ENCODE results near the gene ACYP1. TPM values are rescaled to one million over a fixed set of nuclear protein-coding genes. Genes with fewer than 3 reads are reported as not detected.

The ACYP1 gene
- total and polyA plus RNA-seq, 9 of the 15 experiments (the other 6 are each of a cell fraction or from before 2014, with no cell fraction given), result 19.9 to 113 (median 52.3) TPM

DNA sequence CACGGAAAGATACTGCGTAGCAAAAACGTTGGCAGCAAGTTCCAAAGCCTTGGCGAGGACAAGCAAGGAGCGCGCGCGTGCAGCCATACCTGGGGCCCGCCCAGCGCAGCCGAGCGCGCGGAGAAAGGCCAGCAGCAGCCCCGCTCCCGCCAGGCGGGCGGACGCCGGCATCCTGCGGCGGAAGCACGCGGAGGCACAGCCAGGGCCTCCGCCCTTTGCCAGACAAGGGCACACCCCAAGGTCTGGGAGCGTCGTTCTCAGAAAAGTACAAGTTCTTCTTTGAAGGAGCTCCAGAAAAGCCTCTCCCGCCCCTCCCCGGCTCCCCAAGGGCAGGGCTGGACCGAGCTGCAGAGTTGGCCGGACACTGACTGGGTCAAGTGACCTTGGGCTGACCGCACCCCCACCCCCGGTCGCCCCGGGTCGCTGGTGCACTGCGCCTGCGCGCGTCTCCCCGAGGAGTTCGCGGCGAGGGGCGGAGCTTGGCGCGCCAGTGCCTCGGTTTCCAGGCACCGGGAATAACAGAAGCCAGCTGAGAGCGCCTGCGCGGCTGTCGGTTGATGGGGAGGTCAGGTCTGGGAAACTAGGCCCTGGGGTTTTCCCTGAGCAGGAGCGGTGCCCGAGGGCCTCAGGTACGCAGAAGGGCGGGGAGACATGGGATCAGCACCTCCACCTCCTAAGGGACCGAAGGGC, 5.4 kb upstream of the ACYP1 start, which contains the start of gene ZC2HC1C (continued):
- TF ChIP-seq, protein P1, sequence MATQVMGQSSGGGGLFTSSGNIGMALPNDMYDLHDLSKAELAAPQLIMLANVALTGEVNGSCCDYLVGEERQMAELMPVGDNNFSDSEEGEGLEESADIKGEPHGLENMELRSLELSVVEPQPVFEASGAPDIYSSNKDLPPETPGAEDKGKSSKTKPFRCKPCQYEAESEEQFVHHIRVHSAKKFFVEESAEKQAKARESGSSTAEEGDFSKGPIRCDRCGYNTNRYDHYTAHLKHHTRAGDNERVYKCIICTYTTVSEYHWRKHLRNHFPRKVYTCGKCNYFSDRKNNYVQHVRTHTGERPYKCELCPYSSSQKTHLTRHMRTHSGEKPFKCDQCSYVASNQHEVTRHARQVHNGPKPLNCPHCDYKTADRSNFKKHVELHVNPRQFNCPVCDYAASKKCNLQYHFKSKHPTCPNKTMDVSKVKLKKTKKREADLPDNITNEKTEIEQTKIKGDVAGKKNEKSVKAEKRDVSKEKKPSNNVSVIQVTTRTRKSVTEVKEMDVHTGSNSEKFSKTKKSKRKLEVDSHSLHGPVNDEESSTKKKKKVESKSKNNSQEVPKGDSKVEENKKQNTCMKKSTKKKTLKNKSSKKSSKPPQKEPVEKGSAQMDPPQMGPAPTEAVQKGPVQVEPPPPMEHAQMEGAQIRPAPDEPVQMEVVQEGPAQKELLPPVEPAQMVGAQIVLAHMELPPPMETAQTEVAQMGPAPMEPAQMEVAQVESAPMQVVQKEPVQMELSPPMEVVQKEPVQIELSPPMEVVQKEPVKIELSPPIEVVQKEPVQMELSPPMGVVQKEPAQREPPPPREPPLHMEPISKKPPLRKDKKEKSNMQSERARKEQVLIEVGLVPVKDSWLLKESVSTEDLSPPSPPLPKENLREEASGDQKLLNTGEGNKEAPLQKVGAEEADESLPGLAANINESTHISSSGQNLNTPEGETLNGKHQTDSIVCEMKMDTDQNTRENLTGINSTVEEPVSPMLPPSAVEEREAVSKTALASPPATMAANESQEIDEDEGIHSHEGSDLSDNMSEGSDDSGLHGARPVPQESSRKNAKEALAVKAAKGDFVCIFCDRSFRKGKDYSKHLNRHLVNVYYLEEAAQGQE (IDR thresholded peaks at IDR 0.05; ENCODE audit: borderline replicate concordance), result peak; percentile 19; the same call in 1 of the 2 replicates
- TF ChIP-seq, protein P1 (CRISPR knock-in tag; IDR thresholded peaks at IDR 0.05; ENCODE audit: low read depth), result no peak
- TF ChIP-seq ZNF436 (CRISPR knock-in tag; IDR thresholded peaks at IDR 0.05) (no peak), ETV5 (CRISPR knock-in tag; IDR thresholded peaks at IDR 0.05; ENCODE audit: low read depth) (peak; percentile 86), FOXK2 (conservative IDR thresholded peaks at IDR 0.05 in 1 of 2, IDR thresholded peaks at IDR 0.05 in 1 of 2; ENCODE audit: low read depth in 2 of 2) (no peak), MAFF (IDR thresholded peaks at IDR 0.05; ENCODE audit: low read length) (no peak), CTBP1 (IDR thresholded peaks at IDR 0.05; ENCODE audit: borderline replicate concordance) (peak; percentile 97), EP400 (IDR thresholded peaks at IDR 0.05) (peak; percentile 89), SMAD4 (CRISPR knock-in tag; conservative IDR thresholded peaks at IDR 0.05) (peak; percentile 98), MYBL2 (IDR thresholded peaks at IDR 0.05; ENCODE audit: low read depth) (no peak), MYBL2 (CRISPR knock-in tag; IDR thresholded peaks at IDR 0.05; ENCODE audit: borderline replicate concordance) (no peak), E4F1 (CRISPR knock-in tag; IDR thresholded peaks at IDR 0.05; ENCODE audit: borderline replicate concordance) (no peak), ZNF717 (CRISPR knock-in tag; IDR thresholded peaks at IDR 0.05) (no peak), ZNF263 (CRISPR knock-in tag; IDR thresholded peaks at IDR 0.05; ENCODE audit: borderline replicate concordance) (peak; percentile 43; the same call in 1 of the 2 replicates), ZBED1 (IDR thresholded peaks at IDR 0.05) (no peak), FOXP4 (CRISPR knock-in tag; IDR thresholded peaks at IDR 0.05; ENCODE audit: borderline replicate concordance) (no peak), KLF10 (CRISPR knock-in tag; IDR thresholded peaks at IDR 0.05) (no peak)
